ENCODE data around the gene LMX1A.

The LMX1A gene

DNA sequence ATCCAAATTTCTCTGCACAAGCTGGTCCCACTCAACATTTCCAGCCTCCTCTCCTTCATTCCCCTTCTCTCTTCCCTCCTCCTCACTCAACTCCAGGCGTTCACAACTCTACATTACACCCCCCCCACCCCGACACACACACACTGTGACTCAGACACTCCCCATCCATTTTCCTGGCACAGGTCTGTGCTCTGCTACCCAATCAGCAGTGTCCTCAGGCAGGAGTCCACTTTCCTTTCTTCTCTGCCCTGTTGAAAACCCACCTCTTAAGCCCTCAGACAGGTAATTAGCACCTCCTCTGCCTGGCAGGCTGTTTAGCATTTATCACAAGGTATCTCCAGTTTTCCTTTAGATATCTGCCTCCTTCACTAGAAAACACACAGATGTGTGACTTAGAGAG lies 8.8 kb upstream of the LMX1A start:
- no peak for DNase-seq

- no peak for DNase-seq
These were observed 8.1 kb upstream of the LMX1A start for GRCh38 chr1:165364568-165365133.

DNA sequence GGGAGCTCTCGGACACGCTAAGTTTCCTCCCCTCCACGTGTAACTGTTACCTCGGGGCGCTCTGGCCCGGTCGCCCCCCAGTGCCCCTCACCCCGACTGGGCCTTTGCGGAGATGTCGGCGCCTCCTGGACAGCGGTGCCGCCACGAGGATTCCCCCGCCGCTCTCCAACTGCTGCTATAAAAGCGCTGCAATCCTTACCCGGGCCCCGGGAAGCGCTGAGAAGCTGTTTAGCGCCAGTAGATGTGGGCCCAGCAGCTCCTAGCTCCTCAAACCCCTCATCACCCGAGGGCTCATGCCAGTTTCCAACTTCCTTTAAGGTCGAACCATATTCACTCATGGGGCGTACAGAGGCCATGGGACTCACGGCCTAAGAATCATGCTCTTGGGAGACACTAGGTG lies 361 bp upstream of the LMX1A start:
- no peak for DNase-seq

DNA sequence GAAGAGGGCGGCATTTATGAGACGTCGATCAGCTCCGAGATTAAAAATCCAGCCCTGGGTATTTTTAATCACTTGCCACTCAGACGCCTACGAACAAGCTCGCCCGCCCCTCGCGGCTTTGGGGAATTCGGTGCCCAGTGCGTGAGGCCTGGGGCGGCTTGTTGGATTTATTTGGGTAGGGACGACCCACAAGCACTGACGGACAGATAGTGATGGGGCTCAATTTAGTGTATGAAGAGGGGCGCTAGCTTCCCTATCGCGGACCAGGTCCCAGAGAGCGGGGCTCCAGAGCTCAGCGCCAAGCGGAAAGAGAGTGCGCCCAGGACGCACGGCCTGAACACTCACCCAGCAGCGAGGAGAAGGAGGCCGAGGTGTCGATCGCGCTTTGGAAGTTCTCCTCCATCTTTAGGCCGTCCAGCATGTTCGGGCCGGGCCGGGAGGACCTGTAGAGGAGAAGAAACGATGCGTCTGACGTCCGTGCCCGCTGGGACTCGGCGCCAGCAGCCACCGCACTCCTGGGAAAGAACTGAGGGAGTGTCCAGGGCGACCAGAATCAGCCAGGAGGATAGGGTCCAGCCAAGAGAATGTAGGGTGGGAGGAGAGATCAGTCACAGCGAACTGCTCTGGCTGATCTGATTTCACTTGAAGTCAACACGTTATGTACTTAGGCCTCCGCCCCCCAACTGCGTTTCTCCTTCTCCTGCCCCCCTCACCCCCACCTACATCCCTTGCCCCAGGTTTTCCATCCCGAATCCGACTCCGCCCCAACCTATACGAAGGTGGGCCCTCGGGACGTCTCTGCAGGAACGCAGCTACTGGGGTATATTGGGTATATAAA lies 1.2 kb downstream of the LMX1A start:
- DNase-seq: no peak

- DNase-seq: no peak
These were observed 1.8 kb downstream of the LMX1A start for GRCh38 chr1:165354739-165355138.

DNA sequence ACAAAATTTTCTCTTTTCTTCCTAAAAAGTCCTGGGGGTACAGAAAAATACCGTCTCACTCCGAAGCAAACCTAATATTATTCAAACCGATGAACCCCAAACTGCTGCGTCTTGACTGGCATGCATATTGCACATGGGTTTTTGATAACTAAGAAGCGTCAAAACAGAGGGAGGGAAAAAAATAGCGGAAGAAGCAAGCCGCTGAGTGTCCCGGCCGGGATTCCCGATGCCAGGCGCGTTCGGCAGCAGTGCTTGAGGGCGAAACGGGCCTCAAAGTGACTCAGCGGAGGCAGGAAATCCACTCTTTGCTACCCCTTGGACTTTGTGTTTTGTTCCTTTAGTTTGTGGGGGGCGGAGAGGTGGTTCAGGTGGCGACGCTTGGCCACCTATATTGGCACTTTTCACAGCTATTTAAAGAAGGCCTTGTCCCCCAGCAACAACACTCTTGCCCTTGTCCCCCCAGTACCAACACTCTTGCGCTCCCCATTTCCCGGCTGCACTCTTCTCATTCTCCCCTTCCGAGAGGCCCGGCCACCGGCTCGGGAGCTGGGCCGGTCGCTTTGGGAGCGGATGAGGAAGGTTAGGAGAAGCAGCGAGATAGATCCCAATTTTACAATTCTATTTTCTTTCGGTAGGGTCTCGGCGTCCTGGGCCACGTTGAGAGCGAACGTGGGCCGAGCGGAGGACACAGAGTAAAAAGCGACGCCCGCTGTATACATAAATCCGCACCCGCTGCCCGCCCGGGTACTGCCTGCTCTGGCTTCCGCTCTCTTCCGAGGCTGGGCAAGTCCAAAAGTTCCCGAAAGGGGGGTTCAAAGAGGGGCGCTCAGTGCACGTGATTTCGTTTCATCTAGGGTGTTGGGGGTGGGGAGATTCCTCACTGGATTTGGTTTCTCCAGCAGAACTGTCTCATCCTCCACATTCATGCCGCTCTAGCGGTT lies 2.5 kb downstream of the LMX1A start:
- DNase-seq: no peak

DNA sequence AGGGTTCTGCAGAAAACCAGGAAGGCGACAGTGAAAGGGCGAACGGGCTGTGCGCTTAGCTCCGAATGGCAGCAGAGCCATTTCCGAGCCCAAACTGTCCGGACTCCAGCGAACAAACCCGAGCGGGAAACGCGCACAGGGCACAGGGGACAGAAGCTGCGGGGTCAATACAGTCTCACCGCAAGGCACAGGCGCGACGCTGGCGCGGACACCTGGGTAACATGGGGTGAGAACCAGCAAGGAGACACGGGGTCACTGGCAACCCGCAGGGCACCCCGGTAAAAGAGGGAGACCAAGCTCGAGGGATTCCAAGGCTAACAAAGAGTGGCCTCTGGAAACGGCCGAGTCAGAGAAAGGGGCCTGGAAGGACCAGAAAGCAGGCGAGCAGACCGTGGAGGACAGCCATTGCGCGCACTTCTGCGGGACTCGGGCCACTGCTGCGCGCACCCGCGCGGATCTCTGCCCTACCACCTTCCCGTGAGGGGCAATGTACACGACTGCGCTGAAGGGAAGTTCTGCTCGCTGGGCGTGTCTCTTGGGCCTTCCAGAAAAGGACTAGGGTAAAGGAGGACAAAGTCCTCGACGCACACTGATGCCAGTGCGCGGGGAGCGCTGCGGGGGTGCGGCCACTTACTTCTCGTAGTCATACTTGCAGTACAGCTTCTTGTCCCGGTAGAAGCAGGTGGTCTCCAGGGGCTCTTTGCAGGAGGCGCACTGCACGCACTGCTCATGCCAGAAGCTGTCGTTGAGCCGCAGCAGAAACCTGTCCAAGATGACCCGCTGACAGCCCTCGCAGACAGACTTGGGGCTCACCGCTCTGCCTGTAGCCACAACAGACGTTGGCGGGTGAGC lies 3.8 kb downstream of the LMX1A start:
- no peak for DNase-seq

DNA sequence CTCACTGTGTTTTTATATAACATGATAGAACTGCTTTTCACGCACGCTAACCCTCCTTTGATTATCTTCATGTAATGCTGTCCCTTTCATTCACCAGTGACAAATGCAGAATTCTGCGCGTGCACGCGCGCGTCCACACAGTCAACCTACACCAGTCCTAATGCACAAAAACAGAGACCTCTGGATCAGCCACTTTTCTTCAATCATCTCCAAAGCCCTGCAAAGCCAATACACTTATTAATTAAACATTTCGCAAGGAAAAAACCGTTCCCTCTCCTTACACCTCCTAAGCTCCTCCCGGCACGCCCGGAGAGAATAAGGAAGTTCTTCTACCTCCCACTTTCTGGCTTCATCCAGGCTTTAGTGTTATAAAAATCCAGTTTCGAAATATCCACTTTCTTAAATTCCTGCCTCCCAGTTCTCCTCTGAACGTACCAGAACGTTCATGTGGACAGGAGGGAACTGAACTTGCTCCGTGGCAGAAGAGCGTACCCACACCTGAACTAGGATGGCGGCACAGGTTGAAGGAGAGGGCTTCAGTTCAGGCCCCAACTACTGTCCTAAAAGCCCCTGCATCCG lies 4.6 kb downstream of the LMX1A start:
- DNase-seq: no peak

- DNase-seq: no peak
These were observed 5.7 kb downstream of the LMX1A start for GRCh38 chr1:165350840-165351239.

GRCh38 chr1:165345502-165345901 lies 11.0 kb downstream of the LMX1A start:
- no peak for DNase-seq

- no peak for DNase-seq
These were observed 11.8 kb downstream of the LMX1A start for GRCh38 chr1:165344736-165345135.

GRCh38 chr1:165344198-165344597 lies 12.3 kb downstream of the LMX1A start:
- DNase-seq: no peak

GRCh38 chr1:165342587-165342986 lies 13.9 kb downstream of the LMX1A start:
- DNase-seq: no peak

DNA sequence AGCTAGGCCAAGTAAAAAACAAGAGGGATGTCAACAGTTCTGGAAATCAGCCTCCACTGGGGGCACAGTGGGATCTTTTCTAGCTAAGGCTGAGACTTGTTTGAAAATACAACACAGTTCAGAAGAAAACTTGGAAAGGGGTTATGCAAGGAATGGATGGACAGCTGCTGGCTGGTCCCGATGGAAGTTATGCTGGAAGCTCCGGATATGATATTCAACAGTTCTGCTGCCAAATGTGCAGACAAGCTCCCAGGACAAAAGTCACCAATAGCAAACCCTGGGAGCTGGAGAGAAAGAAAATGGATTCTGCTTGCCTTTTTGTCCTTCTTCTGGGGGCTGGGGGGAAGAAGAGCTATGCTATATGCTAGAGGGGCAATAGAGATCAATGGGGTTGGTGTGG lies 14.3 kb downstream of the LMX1A start:
- DNase-seq: no peak

- DNase-seq: no peak
These were observed 17.4 kb downstream of the LMX1A start for GRCh38 chr1:165339164-165339563.

DNA sequence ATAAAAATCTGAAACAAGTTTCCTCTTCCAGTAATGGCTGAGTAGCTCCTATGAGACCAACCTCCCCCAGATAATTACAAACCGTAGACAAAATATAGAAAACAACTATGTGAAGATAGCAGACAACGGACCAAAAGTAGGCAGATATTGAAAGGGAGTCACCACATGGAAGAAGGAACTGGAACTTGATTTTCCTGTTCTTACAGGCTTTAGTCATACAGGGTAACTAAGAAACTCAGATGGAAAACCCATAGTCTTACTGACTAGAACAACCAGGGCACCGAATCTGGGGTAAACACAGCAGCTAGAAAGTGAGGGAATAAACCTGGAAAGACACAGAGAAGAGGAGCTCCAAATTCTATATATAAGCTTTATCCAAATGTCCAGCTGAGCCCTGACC lies 26.0 kb downstream of the LMX1A start:
- no peak for DNase-seq

GRCh38 chr1:165329104-165329503 lies 27.4 kb downstream of the LMX1A start:
- no peak for DNase-seq

- no peak for DNase-seq
These were observed 28.4 kb downstream of the LMX1A start for GRCh38 chr1:165328136-165328535.

- no peak for DNase-seq
These were observed 29.0 kb downstream of the LMX1A start for GRCh38 chr1:165327538-165327937.

GRCh38 chr1:165325460-165326203 lies 30.9 kb downstream of the LMX1A start:
- no peak for DNase-seq

- no peak for DNase-seq
These were observed 32.5 kb downstream of the LMX1A start for GRCh38 chr1:165324050-165324449.

DNA sequence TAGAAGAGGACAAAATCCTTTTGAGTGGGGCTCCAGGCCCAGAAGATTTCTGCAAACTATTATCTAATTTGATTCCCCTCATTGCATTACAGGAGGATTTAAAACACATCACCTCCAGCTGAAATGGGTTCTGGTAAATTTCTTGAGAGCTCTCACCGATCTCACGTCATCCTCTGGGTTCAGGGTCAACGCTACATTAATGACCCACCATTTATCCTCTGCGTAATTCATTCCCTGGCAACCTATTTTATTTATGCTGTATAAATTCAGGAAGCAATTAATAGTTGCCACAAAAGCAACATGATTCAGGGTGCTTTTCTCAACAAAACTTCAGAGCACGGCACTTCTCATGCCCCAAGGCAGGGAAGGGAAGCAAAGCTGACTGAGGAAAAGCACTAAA lies 38.9 kb downstream of the LMX1A start:
- no peak for DNase-seq
